ENCODE measurements around the gene CMTR1.

CMTR1 gene

DNA sequence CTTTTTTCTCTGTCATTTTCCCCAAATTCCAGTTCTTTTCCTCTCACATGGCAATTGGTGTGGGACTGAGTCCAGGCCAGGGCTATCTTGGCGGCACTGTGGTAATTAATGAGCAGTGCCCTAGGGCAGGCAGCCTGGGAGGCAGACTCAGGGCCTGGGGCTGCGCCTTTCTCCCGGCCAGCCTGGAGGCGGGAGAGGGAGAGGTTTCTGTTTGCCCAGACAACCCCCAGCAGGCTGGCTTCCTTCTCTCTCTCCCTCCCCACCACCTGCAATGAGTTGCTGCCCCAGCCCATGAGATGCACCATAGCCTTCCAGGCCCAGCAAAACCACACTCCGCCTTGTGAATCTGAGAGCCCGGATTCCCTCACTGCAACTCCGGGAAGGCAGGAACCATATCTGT lies 81.8 kb downstream of the CMTR1 start:
- DNase-seq = no peak

DNA sequence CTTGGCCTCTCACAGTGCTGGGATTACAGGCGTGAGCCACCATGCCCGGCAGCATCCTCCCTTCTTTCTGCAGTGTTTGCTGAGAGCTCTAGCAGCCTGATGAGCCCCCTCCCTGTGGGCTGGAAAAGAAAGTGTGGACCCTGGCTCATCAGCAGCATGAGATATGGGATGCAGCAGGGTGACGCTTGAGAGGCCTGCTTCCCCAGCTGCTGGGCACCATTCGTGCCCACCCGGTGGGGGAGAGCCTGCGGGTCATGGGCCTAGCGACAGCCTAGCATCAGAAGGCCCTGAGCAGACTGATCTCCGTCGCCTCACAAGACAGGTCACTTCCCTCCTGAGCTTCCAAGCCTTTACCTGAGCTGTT lies 82.7 kb downstream of the CMTR1 start:
- DNase-seq = no peak

DNA sequence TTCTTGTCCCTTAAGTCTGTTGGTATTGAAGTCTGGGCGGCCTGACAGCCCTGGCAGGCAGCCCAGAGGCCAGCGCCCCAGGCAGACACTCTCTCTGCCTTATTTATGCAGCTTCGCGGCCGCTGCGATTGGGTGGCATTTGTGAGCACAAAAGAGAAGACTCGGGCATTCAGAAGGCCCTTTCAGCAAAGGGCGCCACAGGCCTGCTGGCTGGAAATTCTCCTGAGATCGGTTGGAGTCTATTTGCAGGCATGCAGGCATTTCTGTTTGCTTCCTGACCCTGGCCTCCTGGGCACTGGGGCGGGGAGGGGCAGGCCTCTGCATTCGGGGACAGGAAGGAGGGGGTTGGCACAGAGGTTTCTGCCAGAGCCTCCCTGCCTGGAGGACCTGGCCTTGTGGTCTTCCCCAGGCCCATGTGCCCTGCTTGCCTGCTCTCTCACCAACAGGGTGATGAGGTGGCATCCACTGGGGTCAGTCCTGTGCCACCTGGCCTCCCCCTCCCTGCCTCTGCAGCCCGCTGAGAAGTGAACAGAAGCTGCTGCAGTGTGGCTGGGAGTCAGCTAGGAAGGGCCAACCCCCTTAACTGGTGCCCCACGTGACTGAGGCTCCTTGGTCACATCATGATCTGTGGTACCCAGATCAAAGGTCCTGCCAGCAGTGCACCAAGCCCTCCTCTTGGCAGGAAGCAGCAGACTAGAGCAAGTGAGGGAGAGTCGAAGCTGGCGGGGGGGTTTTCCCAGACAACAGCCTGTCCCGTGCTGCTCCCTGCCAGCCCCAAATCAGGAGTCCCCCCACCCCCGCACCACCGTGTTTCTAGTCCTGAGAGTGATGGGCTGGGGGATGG lies 83.3 kb downstream of the CMTR1 start:
- peak; percentile 72 for DNase-seq

DNA sequence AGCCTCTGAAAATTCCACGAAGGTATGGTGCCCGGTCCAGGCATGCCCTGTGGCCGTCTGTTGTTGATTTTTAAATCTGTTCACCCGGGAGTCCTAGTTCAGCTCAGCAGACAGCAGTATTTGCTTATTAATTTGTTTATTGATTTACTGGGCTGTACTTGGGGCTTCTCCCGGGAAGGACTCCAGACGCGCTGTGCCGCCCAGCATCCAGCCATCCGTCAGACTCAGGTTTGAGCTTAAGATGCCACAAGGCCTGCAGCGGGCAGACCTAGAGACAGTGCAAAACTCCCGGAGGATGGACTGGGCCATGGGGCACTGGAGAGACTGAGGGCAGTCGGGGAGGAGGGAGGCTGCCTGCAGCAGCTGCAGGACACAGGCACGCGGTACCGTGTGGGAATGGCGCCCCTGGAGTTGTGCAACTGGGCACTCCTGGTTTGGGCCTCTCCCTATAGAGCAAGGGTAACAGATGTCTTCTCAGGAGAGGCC lies 83.9 kb downstream of the CMTR1 start:
- peak; percentile 76 for DNase-seq

DNA sequence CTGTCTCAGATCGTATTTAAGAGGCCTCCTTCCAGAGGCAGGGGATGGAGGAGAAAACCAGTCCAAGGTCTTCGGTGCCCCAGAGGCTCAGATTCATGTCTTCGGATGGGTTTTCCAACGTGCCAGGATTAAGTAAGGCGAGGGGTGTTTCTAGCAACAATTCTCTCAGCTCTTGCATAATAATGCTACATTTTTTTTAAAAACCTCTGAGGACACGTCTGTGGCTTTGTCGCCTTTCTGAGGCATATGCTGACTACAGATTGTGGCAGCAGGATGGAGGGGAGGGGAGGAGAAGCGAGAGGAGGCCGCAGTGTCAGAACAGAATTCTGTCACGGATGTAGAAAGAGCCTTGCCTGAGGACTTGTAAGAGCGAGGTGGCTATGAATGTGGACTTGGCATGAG lies 84.4 kb downstream of the CMTR1 start:
- DNase-seq = no peak

DNA sequence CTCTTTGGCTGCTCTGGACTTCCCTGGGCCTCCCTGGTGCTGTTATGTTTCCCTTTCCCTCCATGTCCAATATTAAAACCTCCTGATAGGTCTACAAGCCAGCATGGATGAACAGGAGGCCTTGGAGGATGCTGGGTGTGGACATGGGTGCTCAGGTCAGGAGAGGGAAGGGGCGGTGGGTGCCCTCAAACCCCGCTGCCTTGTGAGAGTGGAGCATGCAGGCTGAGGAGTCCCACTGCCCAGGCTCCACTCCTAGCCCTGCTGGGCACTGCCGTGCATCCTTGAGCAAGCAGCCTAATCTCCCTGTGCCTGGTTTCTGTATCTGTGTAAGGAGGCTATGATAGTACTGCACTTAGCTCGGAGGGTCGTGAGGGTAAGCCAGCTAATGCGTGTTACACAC lies 85.1 kb downstream of the CMTR1 start:
- DNase-seq = no peak

DNA sequence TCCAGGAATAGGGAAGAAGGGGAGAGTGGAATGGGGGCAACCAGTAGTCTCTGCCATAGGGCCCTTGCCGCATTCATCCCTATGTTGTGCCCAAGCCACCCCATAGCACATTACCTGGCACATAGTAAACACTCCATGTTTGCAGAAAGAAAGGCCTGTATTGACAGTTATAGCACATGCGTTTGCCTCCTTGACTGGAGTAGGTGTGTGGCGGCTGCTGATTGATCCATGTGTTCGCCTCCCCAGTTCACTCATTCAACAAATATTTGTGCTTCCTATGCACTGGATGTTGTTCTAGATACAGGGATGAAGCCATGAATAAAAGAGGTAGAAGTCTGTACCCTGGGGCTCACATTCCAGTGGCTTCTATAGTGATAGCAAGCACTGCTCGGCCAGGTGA lies 86.4 kb downstream of the CMTR1 start:
- DNase-seq = no peak

DNA sequence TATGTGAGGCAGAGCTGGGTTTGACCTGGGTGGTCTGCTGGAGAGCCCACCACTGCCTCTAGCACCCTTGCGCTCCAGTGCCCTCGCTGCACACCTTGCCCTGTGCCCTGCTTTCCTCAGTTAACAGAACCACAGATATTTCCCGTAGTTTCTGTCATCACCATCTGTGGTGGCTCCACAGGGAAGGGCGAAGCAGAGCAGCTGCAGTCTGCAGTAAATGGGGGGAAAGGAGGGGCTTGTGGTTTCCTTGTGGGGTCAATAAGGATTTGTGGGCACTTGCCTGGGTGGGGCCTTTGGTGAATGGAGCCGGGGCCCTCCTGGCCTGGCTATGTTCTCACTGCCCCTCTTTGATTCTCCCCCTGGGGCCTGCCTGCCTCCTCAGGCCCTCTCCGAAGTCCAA lies 87.9 kb downstream of the CMTR1 start:
- DNase-seq = no peak

DNA sequence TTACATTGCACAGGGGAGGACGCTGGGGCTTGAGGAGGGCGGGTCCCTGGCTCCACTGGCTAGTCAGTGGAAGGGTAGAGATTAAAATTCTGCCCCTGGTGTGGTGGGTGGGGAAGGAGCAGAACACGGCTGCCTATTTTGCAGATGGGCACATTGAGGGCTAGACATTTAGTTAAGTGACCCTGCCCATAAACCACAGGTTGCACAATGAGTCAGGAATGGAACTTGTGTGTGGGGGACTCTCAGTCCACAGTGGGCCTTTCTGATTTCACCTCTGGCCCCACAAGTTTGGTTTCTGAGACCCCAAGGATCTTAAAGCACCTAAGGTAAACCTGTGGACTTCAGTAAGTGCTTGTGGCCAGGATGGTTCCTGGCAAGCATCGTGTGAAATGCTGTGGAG lies 88.7 kb downstream of the CMTR1 start:
- no peak for DNase-seq

DNA sequence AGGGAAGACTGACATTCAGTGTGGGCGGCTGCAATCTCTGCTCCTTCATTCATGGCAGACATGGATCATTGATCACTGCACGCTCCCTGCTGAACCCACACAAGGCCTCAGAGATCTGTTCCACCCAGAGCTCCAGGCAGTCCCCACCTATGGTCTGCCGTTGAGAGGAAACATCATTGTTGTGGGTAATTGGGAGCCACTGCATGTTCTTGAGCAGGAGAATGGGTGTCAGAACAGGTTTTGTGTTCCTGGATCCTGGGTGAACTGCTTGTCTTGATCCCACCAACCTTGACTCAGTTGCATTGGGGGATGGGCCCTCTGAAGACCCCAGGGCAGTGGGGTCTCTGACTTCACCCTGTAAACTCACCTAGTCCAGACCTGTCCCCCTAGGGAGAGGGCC lies 89.8 kb downstream of the CMTR1 start:
- no peak for DNase-seq

DNA sequence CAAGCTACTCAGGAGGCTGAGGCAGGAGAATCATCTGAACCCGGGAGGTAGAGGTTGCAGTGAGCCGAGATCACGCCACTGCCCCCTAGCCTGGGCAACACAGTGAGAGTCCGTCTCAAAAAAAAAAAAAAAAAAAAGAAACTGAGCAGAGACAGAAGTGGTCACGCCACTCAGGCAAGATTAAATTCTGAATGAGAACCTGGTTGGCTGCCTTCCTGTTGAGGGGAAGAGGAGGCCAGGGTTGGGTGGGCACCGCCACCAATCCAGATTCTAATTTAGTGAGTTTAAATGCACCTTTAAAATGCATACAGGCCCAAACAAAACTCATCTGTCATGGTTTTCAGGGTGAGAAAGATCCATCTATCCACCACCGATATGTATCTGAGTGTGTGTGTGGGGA lies 90.4 kb downstream of the CMTR1 start:
- DNase-seq = no peak

DNA sequence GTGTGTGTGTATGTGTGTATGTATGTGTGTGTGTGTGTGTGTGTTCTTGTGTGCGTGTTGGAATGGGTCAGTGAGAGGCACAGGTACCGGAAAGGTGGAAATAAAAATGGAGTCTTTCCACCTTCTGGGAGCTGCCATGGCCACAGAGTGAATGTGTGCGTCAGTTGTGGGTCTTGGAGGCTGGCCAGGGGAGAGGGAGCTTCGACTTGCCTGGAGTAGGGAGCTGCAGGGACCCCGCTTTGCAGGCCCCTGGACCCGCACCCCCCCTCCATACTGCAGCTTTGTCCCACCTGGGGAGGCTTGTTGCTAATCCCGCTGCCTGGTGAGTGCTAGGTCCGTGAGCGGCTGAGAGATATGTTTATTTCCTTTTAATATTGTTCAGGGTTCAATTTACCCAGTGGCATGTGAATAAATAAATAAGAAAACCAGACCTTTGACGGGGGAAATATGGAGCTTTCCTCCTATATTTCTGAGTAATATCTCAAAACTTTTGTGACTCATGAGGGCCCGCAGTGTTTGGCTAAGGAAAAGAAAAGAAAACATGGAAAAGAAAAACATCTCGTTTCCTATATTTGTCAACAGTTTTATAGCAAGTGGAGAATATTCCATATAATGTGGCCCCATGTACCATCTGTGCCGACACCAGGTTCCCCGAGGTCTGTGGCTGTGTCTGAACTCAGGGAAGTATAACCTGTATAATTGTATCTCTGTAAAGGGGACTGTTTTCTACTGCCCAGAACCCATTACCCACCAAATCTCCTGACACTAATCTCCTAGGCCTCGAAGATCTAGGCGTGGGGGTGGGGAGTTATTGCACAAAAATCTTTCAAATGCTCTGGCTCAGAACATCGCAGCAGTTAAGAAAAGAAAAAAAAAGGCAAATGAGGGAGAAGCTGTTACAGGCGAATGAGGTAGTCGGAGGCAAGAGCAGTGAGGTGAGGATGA lies 91.3 kb downstream of the CMTR1 start:
- no peak for DNase-seq

DNA sequence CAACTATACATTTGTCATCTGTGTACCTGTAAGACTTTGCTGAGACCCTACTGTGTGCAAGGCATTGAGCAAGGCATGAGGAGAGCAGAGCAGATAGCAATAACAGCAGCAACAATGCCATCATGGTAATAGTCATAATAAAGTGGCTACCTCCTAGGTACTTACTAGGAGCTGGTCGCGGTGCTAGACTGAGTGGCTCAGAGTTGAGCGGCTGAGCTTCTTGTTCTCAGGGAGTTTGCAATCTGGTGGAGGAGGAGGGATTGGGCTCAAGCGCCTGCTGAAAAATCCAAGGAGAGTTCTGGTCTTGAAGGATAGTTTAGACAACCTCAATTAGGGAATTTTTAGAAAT lies 91.9 kb downstream of the CMTR1 start:
- DNase-seq = no peak

DNA sequence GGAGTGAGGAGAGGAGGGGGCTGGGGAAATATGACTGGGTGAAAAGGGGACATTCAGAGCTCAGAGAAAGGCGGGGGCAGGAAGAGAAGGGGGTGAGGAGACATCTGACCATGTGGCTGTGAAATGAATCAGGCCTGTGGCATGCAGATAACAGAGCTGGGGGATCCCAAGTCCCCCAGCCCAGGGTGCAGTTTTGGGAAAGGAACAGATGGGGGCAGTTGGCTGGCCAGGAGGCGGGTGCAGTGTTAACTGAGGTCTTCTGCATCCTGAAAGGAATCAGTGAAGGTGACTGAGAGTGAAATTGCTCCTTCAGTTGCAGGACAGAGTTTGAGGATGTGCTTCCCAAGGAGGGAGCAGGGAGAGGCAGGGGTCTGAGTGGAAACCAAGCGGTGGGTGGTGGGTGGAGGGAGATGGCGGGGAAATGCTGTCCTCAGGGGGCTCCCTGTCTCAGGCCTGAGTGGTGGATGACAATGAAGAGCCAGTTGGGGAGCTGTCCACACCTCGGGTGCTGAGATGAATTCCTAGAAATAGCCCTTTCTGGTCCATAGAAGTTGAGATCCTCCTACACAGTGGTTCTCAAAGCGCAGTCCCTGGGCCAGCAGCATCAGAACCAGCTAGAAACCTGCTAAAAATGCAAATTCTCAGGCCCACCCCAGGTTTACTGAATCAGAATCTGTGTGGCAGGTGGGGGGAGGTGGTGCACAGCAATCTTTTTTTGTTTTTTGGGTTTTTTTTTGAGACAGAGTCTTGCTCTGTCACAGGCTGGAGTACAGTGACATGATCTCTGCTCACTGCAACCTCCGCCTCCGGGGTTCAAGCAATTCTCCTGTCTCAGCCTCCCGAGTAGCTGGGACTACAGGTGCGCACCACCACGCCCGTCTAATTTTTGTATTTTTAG lies 92.7 kb downstream of the CMTR1 start:
- no peak for DNase-seq

DNA sequence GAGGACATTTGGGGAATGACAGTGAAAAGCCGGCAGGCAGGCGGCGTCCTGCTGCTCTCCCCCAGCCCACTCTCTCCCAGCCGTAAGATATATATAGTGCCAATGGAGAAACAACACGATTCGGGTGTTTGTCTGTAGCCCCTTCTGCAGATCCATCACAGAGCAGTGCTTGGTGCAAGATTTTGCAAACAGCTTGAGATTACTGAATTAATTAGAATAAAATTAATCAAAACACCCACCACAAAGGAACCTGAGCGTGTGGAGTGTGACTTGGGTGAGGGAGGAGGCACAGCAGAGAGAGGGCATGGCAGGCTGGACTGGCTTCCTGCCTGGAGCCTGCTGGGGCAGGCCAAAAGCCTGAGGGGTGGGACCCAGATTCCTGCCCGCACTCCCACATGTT lies 95.5 kb downstream of the CMTR1 start:
- DNase-seq = no peak

DNA sequence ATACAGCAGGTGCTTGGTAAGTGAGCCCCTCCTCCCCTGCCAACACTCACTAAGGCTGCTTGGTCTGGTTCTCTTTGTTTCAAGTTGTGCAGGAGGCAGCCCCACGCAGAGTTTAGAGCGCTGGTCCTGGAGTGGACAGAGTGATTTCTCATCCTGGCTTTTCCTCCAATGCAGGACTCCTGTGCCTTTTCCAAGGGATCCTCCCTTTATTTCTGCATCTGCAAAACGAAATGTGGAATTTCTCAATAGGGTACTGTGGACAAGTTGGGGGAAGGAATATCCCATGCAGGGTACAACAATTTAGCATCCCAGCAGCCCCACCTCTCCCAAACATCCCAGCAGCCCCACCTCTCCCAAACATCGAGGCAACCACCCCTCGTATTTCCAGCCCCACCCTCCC lies 97.3 kb downstream of the CMTR1 start:
- DNase-seq = no peak

DNA sequence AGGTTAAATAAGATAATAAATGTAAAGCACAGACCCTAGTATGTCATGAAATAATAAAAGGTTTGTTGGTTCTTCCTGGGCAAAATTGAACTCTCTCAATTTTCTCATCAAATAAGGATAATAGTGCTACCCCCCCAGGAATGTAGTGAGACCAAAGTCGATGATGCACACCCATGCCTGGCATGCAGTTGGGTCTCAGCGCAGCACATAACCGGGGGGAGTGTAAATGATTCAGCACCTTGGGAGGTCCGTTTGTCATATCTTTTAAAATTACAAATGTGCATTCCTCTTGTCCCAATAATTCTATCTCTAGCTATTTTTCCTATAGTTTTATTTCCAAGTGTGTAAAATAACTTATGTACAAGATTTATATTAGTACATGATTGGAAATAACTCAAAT lies 98.0 kb downstream of the CMTR1 start:
- no peak for DNase-seq

All from NCI-H526 treated with DMSO at 0.1 percent for 48 hours (cell line).